ENCODE data around the gene JPT2. TPM values are rescaled to one million over a fixed set of nuclear protein-coding genes. Genes with fewer than 3 reads are reported as not detected.

The JPT2 gene
- total and polyA plus RNA-seq, 8 donors = 13.5 to 49.3 (median 27.5) TPM

DNA sequence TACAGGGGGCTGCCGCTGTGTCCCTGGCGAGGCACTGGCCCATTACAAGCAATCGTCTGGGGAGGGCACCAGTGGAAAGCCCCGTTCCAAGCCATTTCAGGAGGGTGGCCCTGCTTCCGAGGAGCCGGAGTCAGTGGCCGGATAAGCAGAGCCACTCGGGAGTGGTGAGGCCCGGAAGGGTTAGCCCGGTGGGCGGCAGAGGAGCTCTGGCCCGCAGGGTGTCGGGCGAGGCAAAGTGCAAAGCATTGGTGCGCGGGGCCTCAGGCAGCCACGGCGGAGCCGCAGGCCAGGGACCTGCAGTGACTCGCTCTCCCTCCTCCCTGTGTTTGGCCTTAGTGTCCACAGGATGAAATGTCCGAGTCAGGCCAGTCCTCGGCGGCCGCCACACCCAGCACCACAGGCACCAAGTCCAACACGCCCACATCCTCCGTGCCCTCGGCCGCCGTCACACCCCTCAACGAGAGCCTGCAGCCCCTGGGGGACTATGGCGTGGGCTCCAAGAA lies 68.7 kb downstream of the JPT2 start:
- intact Hi-C loops (cut with DNase I) = no loop called here
- no peaks in the 10 kb centered on the region for H3K4me1 ChIP-seq
- no peaks in the 10 kb centered on the region for H3K9me3 ChIP-seq
- H3K4me3 ChIP-seq = no peak overlapping the region
- WGBS, 2 donors = 94% methylated on average over 28 to 31 of the region's 31 CpGs
- ATAC-seq (no peak), FAIRE-seq (no peak), DNase-seq (peak in 1 of 6 donors; percentile 67)
- H3K36me3 ChIP-seq = peaks cover 0 to 43% (median 20%) of the 10 kb centered on the region in 3 donors
- H3K27me3 ChIP-seq = no peaks in the 10 kb centered on the region
- TF ChIP-seq, protein P1, sequence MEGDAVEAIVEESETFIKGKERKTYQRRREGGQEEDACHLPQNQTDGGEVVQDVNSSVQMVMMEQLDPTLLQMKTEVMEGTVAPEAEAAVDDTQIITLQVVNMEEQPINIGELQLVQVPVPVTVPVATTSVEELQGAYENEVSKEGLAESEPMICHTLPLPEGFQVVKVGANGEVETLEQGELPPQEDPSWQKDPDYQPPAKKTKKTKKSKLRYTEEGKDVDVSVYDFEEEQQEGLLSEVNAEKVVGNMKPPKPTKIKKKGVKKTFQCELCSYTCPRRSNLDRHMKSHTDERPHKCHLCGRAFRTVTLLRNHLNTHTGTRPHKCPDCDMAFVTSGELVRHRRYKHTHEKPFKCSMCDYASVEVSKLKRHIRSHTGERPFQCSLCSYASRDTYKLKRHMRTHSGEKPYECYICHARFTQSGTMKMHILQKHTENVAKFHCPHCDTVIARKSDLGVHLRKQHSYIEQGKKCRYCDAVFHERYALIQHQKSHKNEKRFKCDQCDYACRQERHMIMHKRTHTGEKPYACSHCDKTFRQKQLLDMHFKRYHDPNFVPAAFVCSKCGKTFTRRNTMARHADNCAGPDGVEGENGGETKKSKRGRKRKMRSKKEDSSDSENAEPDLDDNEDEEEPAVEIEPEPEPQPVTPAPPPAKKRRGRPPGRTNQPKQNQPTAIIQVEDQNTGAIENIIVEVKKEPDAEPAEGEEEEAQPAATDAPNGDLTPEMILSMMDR (IDR thresholded peaks at IDR 0.05) = no peak
- no peak overlapping the region for H3K27ac ChIP-seq

DNA sequence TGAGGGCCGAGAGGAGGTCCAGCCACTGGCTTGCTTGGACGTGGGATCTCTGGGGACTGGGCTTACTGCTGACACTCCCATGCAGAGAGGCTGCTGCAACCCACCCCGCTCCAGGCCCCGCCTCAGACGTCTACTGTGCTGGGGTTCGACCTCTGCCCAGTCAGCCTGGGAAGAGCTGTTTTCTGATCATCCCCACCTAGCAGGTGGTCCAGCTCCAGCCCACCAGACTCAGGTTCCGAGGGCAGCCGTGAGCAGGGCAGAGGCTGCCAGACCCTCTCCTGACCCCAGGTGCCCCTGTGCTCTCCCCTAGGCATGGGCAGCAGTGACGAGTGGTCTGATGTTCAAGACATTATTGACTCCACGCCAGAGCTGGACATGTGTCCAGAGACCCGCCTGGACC lies 69.9 kb downstream of the JPT2 start:
- FAIRE-seq (no peak), ATAC-seq (no peak), DNase-seq (no peak)
- intact Hi-C loops (cut with DNase I) = no loop called here
- H3K9me3 ChIP-seq = no peaks in the 10 kb centered on the region
- 88 to 92% methylated on average over 11 of the region's 11 CpGs for WGBS, 2 donors
- H3K27me3 ChIP-seq = no peaks in the 10 kb centered on the region
- no peak overlapping the region for H3K4me3 ChIP-seq
- no peak overlapping the region for H3K27ac ChIP-seq
- TF ChIP-seq, protein P1 (IDR thresholded peaks at IDR 0.05) = no peak
- H3K4me1 ChIP-seq = no peaks in the 10 kb centered on the region
- peaks cover 0 to 50% (median 20%) of the 10 kb centered on the region in 3 donors for H3K36me3 ChIP-seq

DNA sequence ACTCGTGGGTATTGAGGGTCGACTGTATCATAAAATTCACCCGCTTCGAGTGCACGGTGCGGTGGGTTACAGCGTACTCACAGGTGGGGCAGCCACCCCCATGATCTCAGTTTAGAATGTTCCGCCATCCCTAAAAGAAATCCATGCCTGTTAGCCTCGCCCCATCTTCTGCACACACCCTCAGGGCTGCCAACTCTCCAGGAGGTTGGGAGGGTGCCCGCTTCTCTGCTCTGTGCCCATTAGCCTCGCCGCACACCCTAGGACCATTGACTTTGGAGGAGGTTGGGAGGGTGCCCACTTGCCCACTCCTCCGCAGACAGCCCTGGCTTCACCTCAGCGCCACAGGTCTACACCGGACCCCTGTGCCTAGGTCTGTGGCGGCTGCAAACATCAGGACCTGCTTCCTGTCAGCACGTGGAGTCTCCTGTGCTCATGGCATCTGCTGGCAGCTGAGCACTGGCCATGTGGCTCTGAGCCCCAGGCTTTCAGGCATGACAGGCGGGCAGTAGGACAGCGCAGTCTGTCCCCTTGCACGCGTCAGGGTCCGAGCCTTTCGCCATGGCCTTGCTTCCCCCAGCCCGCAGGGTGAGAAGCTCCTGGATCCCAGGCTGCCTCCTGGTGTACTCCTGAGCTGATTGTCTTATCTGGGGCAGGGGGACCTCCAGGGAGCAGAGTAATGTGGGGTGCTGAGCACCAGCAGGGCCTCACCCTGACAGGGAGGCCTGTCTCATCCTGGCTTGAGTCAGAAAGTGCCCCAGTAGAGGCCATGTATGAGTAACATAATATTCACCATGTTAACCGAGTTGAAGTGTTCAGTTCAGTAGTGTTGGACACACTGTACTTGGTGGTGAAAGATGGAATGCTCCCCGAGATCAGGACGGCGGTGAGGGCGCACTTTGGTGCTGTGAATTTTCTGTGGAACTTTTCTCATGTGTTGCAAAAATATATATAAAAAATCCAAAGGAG lies 71.4 kb downstream of the JPT2 start:
- FAIRE-seq (no peak), ATAC-seq (no peak), DNase-seq (no peak)
- H3K27ac ChIP-seq = no peak overlapping the region
- intact Hi-C loops (cut with DNase I) = no loop called here
- H3K4me1 ChIP-seq = no peaks in the 10 kb centered on the region
- peaks cover 0 to 44% (median 20%) of the 10 kb centered on the region in 3 donors for H3K36me3 ChIP-seq
- WGBS, 2 donors = 95% methylated on average over 29 of the region's 29 CpGs
- no peaks in the 10 kb centered on the region for H3K9me3 ChIP-seq
- TF ChIP-seq, protein P1 (IDR thresholded peaks at IDR 0.05) = no peak
- no peaks in the 10 kb centered on the region for H3K27me3 ChIP-seq
- no peak overlapping the region for H3K4me3 ChIP-seq

Small RNA genes lying within 50 kb of the gene (microRNA-seq; reads per million reads assigned to microRNA genes)
- gene MIR3177 = 0 to 0.39 reads per million in 2 donors

Other genes starting within 250 kb of the JPT2 start
- gene PERCC1, start 247.2 kb upstream of the JPT2 start, total RNA-seq = under 1 TPM in 2 of 6 donors, not detected in 4; 0.16 to 0.23 TPM
- not detected for gene PERCC1, start 247.2 kb upstream of the JPT2 start, polyA plus RNA-seq
- 1 to 10 TPM in 3 of 6 donors, under 1 TPM in 3; 0.59 to 3.2 (median 1.2) TPM for gene CCDC154, start 233.7 kb upstream of the JPT2 start, total RNA-seq
- gene CCDC154, start 233.7 kb upstream of the JPT2 start, polyA plus RNA-seq = 1 to 10 TPM; 7.7 to 7.8 TPM
- gene CLCN7, start 203.3 kb upstream of the JPT2 start, total RNA-seq = 10 to 100 TPM; 31.0 to 56.1 (median 34.3) TPM
- gene CLCN7, start 203.3 kb upstream of the JPT2 start, polyA plus RNA-seq = 10 to 100 TPM; 41.9 to 91.2 TPM
- gene PTX4, start 189.3 kb upstream of the JPT2 start, total RNA-seq = not detected
- not detected for gene PTX4, start 189.3 kb upstream of the JPT2 start, polyA plus RNA-seq
- 10 to 100 TPM; 11.7 to 22.9 (median 17.5) TPM for gene TELO2, start 184.9 kb upstream of the JPT2 start, total RNA-seq
- 10 to 100 TPM; 65.9 to 98.7 TPM for gene TELO2, start 184.9 kb upstream of the JPT2 start, polyA plus RNA-seq
- 1 to 10 TPM; 2.4 to 9.6 (median 4.6) TPM for gene TMEM204, start 144.6 kb upstream of the JPT2 start, total RNA-seq
- gene TMEM204, start 144.6 kb upstream of the JPT2 start, polyA plus RNA-seq = 1 to 10 TPM; 8.8 to 9.8 TPM
- 10 to 100 TPM in 5 of 6 donors, 1 to 10 TPM in 1; 7.8 to 20.7 (median 10.4) TPM for gene IFT140, start 66.2 kb upstream of the JPT2 start, total RNA-seq
- gene IFT140, start 66.2 kb upstream of the JPT2 start, polyA plus RNA-seq = 10 to 100 TPM; 18.3 to 24.3 TPM
- gene CRAMP1, start 65.9 kb upstream of the JPT2 start, total RNA-seq = 10 to 100 TPM in 1 of 6 donors, 1 to 10 TPM in 5; 4.6 to 13.8 (median 6.7) TPM
- 10 to 100 TPM in 1 of 2 donors, 1 to 10 TPM in 1; 9.0 to 16.2 TPM for gene CRAMP1, start 65.9 kb upstream of the JPT2 start, polyA plus RNA-seq
- gene MAPK8IP3, start 27.9 kb downstream of the JPT2 start, total RNA-seq = 10 to 100 TPM; 25.5 to 51.8 (median 40.1) TPM
- 100 to 1,000 TPM in 1 of 2 donors, 10 to 100 TPM in 1; 94.9 to 244 TPM for gene MAPK8IP3, start 27.9 kb downstream of the JPT2 start, polyA plus RNA-seq
- 10 to 100 TPM; 27.4 to 37.8 (median 30.4) TPM for gene NME3, start 93.3 kb downstream of the JPT2 start, total RNA-seq
- gene NME3, start 93.3 kb downstream of the JPT2 start, polyA plus RNA-seq = 100 to 1,000 TPM; 232 to 297 TPM
- gene EME2, start 94.5 kb downstream of the JPT2 start, total RNA-seq = 1 to 10 TPM; 4.7 to 10.0 (median 6.8) TPM
- gene EME2, start 94.5 kb downstream of the JPT2 start, polyA plus RNA-seq = 10 to 100 TPM; 18.4 to 37.9 TPM
- gene MRPS34, start 94.9 kb downstream of the JPT2 start, total RNA-seq = 10 to 100 TPM; 42.4 to 74.5 (median 54.7) TPM
- gene MRPS34, start 94.9 kb downstream of the JPT2 start, polyA plus RNA-seq = 10 to 100 TPM; 76.0 to 84.1 TPM
- 10 to 100 TPM; 19.2 to 41.3 (median 37.2) TPM for gene SPSB3, start 104.3 kb downstream of the JPT2 start, total RNA-seq
- 100 to 1,000 TPM; 161 to 223 TPM for gene SPSB3, start 104.3 kb downstream of the JPT2 start, polyA plus RNA-seq
- 10 to 100 TPM; 20.4 to 42.5 (median 25.6) TPM for gene NUBP2, start 104.7 kb downstream of the JPT2 start, total RNA-seq
- 10 to 100 TPM; 55.7 to 58.8 TPM for gene NUBP2, start 104.7 kb downstream of the JPT2 start, polyA plus RNA-seq
- 1 to 10 TPM; 1.0 to 3.8 (median 2.3) TPM for gene IGFALS, start 115.4 kb downstream of the JPT2 start, total RNA-seq
- 1 to 10 TPM; 4.4 to 8.2 TPM for gene IGFALS, start 115.4 kb downstream of the JPT2 start, polyA plus RNA-seq
- 10 to 100 TPM; 26.6 to 39.5 (median 34.6) TPM for gene HAGH, start 148.5 kb downstream of the JPT2 start, total RNA-seq
- 10 to 100 TPM; 57.9 to 63.7 TPM for gene HAGH, start 148.5 kb downstream of the JPT2 start, polyA plus RNA-seq
- 10 to 100 TPM in 3 of 6 donors, 1 to 10 TPM in 3; 5.1 to 14.4 (median 10.2) TPM for gene FAHD1, start 148.9 kb downstream of the JPT2 start, total RNA-seq
- gene FAHD1, start 148.9 kb downstream of the JPT2 start, polyA plus RNA-seq = 10 to 100 TPM; 12.4 to 12.7 TPM
- gene MEIOB, start 193.9 kb downstream of the JPT2 start, total RNA-seq = under 1 TPM in 1 of 6 donors, not detected in 5; 0.44 TPM
- under 1 TPM in 1 of 2 donors, not detected in 1; 0.26 TPM for gene MEIOB, start 193.9 kb downstream of the JPT2 start, polyA plus RNA-seq
- not detected for gene HS3ST6, start 240.1 kb downstream of the JPT2 start, total RNA-seq
- gene HS3ST6, start 240.1 kb downstream of the JPT2 start, polyA plus RNA-seq = under 1 TPM in 1 of 2 donors, not detected in 1; 0.11 TPM